GM19238 (cell line): ENCODE results near the gene ELAC1.
"Not testable (repeated sequence)": the region's sequence is repeated elsewhere in the genome, so short reads cannot be mapped to it uniquely, and the experiment has no call there.

Source experiments
- DNase-seq: peaks from one replicate; pipeline ENCODE4 v3.0.0; 2011; ENCODE audit warnings: low spot score; ENCODE audit not compliant: insufficient read length

ELAC1 gene

GRCh38 chr18:50967714-50968661 is at the start of gene ELAC1:
TSS of gene ELAC1 (plus strand) at chr18:50968040. CDS start at chr18:50974405, 6,365 bp downstream.
- peak; percentile 82 for DNase-seq

- DNase-seq = no peak
Observed at GRCh38 chr18:50918153-50918552, 49.7 kb upstream of the ELAC1 start.

DNA sequence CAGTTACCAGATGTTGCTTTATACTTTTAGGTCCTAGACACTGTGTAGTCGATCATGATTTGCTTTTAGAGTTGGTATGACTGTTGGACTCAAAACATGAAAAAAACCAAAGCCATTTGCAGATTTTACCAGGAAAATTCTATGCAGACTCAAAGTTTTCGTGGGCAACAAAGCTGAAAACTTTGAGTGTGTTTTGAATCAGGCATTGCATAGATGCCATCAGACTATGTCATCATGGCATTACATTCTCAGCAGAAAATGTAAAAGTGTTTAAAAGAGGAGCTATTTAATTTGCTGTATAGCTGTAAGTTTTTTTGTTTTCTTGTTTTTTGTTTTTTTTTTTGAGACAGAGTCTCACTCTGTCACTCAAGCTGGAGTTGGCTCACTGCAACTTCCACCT is 43.5 kb upstream of the ELAC1 start:
- no peak for DNase-seq

DNA sequence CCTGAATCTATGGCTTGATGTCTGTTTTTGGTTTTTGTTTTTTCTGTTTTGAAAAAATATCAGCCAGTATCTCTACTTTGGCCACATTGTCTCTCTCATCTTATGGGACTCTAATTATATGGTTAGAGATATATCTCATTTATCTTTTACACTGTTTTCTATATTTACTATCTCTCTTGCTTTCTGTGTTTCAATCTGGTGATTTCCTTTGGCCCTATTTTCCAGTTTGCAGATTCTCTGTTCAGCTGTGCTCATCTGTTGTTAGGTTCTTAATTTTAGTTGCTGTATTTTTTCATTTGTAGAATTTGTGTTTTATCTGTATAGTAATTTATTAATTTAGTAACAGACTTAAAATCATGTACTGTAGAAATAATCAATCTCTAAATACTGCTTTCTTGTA is 41.3 kb upstream of the ELAC1 start:
- DNase-seq = no peak

DNA sequence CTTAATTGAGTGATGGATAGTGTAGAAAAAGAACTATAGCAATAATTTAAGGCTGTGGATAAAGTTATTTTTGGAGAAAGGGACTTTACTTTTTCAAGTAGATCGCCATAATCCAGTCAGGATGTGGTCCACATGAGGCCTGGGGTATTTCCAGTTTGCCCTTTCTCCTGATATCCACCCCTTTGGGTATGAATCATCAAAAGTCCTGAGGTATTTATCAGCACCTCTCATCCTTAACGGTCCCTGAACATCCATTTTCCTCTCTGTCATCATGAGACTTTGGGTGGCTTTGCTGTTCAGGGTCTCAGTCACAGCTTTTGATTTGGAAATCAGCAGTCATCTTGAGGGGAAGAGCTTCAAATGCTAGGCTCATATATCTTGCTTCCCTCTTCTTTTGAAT is 39.3 kb upstream of the ELAC1 start:
- no peak for DNase-seq

- no peak for DNase-seq
Observed at GRCh38 chr18:50933684-50934083, 34.2 kb upstream of the ELAC1 start.

GRCh38 chr18:50934545-50935211 is 33.2 kb upstream of the ELAC1 start:
- no peak for DNase-seq

- no peak for DNase-seq
Observed at GRCh38 chr18:50935493-50936191, 32.2 kb upstream of the ELAC1 start.

GRCh38 chr18:50937183-50937582 is 30.7 kb upstream of the ELAC1 start:
- no peak for DNase-seq

- no peak for DNase-seq
Observed at GRCh38 chr18:50938912-50939311, 28.9 kb upstream of the ELAC1 start.

GRCh38 chr18:50944245-50944932 is 23.5 kb upstream of the ELAC1 start:
- no peak for DNase-seq

GRCh38 chr18:50945918-50946317 is 21.9 kb upstream of the ELAC1 start:
- DNase-seq = not testable (repeated sequence)

- DNase-seq = no peak
Observed at GRCh38 chr18:50947899-50948298, 19.9 kb upstream of the ELAC1 start.

DNA sequence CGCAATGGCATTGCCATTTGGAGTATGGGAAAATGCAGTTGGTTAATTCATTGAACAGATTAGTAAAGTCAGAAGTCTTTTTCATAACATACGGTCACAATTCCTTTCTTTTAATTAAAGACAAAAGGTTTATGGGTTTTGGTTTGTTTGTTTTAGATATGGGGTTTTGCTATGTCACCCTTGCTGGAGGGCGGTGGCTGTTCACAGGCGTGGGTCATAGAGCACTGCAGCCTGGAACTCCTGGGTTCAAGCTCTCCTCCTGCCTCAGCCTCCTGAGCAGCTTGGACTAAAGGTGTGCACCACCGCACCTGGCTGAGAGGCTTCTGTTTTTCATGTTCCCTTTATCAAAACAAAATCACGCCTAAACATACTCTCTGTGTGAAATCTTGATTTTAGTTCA is 18.7 kb upstream of the ELAC1 start:
- DNase-seq = no peak

- DNase-seq = no peak
Observed at GRCh38 chr18:50950626-50951025, 17.2 kb upstream of the ELAC1 start.

DNA sequence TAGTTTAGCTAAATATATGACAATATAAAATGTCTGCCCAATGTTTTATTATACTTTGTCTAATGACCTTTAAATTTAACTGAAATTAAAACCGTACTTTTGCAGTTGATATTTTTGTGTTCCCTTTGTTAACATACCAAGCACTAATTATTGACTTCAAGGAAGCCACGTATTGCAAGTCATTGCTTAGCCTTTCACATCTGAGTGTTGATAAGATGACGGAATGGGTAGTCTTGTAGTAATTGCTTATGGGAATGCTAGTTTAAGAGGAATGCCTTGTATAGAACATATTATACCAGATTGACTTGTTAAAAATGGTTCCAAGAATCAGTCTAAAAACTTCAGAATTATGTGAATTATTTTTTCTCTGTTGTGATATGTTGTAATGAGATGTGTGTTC is 14.0 kb upstream of the ELAC1 start:
- DNase-seq = no peak

DNA sequence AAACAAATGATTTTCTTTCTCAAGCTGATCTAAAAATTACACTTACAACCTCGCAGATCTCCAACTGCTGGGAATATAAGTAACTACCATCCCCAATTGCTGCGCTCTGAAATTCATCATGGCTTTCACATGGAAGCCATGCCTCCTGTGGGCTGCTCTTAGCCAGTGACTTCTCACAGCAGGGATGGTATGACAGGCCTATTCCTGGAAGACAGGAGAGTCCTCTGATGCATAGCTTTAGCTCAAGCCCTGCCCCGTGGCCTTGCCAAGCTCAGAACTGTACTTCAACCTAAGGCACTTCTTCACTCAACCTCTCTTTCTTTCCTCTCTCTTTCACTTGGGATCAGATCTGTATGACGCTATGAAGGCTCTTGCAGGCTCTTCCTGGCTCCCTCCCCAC is 12.6 kb upstream of the ELAC1 start:
- no peak for DNase-seq

DNA sequence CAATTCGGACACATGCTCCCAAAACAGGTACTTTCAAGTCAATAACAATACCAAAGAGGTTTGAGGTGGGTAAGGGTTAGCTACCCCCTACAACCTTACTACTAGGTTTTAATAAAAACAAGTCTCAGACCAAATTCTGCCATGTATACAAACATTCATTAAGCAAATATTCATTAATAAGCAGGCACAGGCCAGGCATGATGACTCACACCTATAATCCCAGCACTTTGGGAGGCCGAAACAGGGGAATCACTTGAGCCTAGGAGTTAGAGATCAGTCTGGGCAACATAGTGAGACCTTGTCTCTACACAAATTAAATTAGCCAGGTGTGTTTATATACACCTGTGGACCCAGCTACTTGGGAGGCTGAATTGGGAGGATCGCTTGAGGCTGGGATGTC is 11.7 kb upstream of the ELAC1 start:
- no peak for DNase-seq

DNA sequence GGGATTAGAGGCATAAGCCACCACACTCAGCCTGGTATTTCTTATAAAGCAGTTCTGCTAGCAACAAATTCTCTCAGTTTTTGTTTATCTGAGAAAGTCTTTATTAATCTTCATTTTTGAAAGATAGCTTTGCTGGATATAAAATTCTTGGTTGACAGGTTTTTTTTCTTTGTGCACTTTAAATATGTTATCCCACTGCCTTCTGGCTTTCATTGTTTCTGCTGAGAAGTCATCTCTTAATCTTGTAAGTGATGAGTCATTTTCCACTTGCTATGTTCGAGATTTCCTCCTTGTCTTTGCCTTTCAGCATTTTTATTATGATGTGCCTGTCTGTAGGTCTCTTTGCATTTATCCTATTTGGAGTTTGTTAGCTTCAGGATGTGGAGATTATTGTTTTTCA is 5.9 kb upstream of the ELAC1 start:
- no peak for DNase-seq

DNA sequence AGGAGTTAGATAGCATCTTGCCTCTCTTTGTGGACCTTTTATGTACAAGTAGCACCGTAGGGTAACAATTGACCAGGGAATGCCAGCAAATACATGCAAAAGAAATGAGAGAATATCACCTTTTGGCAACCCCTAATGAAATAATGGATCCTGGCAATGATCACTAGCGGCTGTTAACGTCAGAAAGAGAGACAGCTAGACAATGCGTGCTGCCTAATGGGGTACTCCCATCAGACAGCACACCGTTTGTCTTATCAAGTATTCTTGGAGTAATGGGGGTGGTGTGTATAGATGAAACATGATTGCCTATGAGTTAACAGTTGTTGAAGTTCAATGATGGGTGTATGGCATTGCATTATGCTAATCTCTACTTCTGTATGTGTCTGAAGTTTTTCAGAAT is 1.6 kb downstream of the ELAC1 start:
- DNase-seq = no peak

DNA sequence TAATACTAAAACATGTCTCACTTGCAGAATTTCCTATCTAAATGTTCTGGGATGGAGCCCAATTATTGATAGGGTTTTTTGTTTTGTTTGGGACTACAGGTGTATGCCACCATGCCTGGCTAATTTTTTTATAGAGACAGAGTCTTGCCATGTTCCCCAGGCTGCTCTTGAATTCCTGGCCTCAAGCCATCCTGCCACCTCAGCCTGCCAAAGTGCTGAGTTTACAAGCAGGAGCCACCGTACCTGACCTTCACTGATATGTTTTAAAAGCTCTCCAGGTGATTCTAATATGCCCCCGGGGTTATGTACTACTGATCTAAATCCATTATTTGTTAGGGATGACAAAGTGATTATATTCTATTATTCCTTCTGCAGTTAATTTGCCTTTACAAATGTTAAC is 2.2 kb downstream of the ELAC1 start:
- no peak for DNase-seq
